GM18511 (cell line): Measurements from ENCODE around the gene PGP.

Source experiments
- ATAC-seq: cut with Tn5 transposase; IDR thresholded peaks from one replicate; pipeline ENCODE4 v1.9.1; 2021; ENCODE audit warnings: mild to moderate bottlenecking, moderate library complexity; ENCODE audit not compliant: unreplicated experiment

Gene PGP

DNA sequence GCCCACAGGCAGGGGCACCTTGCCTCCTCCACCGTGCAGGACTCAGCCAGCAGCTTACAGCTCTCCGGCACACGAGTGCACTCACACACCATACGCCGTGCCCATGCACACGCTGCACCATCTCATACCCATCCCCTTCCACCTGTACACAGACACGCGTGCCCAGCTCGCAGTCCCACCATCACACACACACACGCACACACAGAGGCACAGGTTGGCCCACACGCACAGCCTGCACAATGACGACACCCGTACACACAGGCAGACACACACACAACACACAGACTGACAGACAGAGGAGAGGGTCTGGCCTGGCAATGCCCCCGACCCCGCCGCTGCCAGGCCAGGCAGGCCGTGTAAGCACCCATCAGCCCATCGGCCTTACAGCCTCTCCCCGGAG lies 30.3 kb downstream of the PGP start:
- no peak for ATAC-seq

DNA sequence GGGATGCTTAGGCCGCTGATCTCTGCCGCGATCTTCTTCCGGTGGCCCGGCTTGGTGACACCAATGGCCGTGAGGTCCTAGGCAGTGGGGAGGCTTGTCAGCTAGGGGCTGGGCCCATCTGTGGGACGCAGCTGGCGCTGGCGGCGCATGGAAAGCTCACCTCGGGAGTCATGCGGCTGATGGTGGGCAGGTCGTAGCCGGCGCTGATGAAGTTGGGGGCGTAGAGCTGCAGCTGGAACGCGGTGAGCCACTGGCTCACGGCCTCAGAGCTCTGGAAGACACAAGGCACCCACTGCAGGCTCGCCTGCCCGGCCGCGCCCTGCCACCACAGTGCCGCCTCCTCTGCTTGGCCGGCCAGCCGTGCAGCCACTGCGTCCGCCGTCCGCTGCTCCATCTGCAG lies 31.0 kb downstream of the PGP start:
- ATAC-seq: no peak

DNA sequence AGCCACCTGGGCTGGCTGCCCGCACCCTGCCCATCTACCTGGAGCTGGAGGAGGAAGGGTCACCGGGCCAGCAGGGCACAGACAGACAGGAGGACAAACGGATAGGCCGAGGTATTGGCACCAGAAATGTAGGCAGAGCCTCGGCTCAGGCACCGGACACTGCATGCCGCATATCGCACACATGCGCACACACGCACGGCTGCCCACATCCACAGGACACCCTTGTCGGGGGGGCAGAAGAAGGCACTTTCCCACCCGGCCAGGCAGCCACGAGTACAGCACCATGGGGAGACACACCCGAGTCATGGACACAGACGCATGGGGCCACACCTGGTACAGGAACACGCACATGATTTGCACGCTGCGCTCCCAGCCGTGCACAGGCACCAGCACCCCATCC lies 32.7 kb downstream of the PGP start:
- no peak for ATAC-seq

DNA sequence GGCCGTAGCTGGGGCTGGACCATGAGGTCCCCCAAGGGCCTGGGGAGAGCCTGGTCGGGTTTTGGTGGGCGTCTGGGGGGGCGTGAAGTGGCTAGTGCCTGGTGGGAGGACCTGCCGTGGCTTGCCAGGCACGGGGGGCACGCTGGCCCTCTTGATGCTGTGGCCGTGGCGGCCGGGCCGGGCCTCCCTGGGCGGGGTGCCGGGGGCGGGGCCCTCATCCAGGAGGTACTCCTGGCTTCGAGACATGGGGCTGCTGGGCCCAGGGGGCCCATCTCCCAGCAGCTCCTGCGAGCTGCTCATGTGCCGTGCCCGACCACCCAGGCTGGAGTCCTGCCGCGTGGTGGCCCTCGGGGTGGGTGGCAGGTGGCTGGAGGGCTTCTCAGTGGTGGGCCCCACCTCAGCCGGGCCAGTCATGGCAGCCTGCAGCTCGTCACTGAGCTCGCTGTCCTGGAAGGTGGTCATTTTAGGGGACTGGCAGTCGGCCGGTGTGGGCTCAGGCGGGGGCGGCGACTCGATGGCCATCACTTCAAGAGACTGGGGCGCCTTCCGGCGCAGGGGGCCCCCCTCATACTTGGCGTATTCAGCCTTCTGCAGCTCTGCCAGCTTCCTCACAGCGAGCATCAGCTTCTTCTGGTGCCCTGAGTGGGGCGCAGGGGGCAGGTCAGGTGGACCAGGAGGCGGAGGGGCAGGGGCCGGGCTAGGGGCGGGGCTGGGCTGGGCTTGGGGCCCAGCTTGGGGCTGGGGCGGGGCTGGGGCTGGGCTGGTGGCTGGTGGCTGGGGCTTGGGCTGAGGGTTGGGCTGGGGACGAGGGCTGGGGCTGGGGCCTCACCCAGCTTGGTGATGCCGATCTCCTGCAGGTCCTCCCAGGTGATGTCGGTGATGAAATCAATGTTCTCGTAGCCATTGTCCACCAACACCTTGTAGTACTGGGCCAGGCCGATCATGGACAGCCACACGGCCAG lies 33.4 kb downstream of the PGP start:
- no peak for ATAC-seq

DNA sequence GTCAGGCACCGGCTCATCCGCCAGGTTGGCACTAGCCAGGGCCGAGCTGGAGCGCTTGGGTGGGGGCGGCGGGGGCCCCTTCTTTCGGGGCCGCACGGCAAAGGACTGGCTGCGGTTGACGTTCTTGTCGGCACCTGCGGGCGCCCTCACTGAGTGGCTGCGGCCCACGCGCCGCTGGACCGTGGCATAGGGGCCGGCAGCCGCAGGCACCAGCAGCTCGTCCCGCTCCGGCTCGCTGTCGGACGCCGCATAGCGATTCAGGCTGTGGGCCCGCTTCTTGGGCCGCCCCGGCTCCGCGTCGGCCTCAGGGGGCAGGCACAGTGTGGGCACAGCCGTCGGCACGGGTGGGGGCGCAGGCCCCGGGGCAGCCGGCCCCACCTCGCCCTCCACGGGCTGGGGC lies 34.2 kb downstream of the PGP start:
- no peak for ATAC-seq

DNA sequence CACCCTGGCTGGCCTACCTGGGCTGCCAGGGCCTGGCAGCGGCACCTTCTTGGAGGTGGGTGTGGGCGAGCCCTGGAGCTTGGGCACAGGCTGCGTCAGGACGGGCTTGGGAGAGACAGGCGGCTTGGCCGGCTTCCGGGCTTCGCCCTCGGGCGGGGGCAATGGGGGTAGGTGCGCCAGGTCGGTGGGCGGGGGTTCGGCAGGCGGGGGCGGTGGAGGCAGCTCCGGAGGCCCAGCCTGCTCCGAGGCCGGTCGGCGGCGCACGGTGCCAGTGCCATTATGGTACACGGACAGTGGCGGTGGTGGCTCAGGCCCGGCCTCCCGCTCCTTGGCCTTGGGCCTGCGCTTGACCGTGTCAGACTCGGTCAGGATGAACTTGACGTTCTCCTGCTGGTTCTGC lies 35.1 kb downstream of the PGP start:
- no peak for ATAC-seq

DNA sequence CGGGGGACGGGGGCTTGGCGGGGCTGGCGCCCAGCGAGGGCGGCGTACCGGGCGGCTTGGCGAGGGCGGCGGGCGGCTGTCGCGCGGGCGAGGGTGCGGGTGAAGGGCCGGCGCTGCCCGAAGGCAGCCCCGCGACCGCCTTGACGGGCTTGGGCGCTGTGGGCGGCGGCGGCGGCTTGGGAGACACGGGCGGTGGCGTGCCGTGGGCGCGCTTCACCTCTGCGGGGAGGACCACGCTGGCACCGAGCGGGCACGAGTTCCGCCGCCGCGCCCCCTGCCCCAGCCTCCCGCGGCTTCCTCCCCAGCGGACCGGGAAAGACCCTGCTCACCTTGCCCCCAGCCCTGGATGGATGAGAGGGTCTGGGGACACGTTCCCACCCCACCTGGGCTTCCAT lies 35.5 kb downstream of the PGP start:
- ATAC-seq: no peak

DNA sequence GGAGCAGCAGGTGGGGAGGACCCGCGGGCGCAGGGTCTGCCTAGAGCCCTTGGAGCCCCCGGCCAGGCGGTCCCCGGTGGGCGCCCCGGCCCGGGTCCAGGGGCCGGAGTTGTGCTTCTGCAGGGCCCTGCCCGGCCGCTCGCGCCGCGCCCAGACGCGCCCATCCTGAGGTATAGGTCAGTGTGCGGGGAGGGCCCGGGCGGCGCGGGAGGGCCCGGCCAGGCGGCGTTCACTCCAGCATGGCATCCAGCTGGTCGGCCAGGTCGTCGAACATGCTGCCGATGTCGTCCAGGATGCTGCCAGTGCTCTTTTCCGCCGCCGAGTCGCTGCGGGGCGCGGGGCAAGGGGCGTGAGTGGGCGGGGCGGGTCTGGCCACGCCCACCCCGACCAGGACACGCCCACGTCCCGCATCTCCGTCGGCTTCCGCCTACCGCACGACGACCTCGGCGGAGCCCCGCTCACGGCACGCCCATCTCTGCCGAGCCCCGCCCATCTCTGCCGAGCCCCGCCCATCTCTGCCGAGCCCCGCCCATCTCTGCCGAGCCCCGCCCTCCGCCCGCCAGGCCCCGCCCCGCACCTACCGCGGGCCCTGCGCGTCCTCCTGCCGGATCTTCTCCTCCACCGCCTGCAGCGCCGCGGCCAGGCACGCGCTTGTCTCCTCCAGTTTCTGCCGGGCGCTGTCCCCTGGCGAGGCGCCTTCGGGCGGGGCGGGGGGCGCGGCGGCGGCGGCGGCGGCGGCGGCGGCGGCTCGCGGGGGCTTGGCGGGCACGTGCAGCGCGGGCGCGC lies 36.1 kb downstream of the PGP start:
- ATAC-seq: no peak

DNA sequence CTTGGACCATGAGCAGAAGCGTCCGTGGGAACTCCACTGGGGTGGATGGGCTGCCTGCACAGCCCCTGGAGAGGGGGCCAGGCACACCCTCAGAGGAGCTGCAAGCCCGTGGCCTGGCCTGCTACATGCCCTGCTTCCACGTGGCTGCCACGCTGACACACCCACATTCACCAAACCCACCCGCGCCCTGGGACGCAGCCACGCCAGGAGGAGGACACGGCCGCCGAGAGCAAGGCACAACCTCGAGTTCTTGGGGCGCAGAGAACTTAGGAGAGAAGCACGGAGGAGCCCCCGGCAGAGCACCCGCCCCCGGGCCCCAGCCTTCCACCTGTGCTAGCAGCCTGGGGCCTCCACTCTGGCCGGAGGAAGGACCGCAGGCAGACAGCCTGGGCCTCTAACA lies 37.1 kb downstream of the PGP start:
- ATAC-seq: no peak

DNA sequence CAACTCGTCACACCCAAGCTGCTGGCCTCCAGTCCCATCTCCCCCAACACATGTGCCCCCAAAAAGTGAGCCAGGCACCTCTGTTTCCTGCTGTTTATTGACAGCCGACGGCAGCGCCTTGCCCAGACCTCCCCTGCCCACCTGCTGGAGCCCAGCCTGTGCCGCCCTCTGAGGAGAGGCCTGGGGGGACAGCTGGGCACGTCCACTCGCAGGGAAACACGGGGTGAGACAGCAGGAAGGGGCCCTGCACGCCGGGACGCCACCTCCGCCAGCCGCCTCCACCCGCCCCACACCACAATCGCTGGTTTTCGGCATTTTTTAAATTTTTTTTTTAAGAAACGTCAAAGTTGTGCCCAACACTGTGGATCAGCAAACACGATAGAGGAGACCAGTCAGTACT lies 37.5 kb downstream of the PGP start:
- ATAC-seq: no peak

DNA sequence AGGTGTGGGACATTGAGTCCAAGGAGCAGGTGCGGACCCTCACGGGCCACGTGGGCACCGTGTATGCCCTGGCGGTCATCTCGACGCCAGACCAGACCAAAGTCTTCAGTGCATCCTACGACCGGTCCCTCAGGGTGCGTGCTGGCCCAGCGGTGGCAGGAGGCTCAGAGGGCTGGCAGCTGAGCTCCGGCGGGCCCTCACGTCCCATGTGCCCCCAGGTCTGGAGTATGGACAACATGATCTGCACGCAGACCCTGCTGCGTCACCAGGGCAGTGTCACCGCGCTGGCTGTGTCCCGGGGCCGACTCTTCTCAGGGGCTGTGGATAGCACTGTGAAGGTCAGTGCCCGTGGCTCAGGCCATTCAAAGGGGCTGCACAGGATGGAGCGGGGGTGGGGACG lies 38.6 kb downstream of the PGP start:
- ATAC-seq: no peak

DNA sequence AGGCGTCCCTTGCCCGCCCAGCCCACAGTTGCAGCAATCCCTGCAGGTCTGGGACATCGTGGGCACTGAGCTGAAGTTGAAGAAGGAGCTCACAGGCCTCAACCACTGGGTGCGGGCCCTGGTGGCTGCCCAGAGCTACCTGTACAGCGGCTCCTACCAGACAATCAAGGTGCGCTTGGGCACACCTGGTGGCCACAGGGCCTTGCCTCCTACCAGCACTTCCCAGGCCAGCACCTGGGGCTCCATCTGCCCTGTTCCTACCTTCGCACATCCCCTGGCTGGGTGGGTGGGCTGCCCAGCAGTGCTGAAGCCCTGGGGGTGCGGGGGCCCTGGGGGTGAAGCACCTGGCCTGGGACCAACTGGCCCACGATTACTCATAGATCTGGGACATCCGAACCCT lies 39.2 kb downstream of the PGP start:
- ATAC-seq: no peak

DNA sequence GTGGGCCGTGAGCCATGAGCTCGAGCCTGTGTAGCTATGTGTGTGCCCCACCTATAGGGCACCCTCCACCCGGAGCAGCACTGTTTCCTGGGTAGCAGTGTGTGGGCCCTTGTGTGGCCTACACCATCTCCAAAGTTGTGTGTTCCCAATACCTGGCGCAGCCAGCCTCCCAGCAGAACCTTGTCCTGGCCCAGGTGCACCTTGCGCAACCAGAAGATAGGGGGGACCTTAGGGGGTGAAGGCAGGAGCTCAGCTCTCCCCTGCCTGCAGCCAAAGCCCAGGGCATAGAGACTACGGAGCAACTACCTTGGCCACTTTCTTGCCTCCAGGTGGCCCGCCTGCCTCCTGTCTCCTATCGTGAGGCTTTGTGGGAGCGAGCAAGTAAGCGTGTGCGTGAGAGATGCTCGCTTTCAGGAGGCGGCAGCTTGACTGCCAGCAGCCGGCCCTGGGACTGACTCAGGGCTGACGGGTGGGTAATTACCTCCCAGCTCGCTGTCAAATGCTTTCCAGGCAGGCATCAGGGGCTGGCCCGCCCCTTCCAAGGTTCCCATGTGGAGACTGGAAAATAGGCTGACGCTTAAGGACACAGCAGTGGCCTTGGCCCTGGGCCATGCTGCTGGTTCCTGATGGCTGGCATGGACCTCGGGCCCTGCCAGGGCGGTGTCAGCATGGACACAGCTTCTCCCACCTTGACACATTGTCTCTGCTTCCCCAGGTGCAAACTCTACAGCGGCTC lies 40.1 kb downstream of the PGP start:
- no peak for ATAC-seq

DNA sequence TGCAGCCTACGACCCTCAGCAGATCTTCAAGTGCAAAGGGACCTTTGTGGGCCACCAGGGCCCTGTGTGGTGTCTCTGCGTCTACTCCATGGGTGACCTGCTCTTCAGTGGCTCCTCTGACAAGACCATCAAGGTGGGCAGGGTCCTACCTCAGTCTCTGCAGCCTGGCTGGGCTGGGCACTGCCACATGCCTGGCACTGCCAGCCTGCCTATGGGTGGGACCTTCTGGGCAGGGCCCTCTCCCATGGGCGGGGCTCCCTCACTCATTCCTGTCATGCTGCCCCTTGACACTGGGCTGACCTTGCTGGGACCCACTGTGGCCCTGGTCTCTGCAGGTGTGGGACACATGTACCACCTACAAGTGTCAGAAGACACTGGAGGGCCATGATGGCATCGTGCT lies 40.7 kb downstream of the PGP start:
- ATAC-seq: no peak

DNA sequence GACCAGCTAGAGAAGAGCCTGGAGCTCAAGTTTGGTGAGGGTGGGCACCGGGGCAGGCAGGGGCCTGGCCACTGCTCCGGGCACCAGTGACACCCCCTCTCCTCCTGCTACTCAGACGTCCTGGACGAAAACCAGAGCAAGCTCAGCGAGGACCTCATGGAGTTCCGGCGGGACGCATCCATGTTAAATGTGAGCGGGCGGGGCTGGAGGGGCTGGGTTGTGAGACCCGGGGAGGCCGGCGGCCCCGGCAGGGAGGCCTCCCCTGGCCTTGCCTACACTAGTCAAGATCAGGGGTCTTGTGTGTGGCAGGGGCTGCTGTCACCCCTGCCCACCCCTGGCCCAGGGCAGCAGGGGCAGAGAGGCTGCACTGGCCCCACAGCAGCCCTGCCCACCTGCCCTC lies 41.3 kb downstream of the PGP start:
- ATAC-seq: no peak

DNA sequence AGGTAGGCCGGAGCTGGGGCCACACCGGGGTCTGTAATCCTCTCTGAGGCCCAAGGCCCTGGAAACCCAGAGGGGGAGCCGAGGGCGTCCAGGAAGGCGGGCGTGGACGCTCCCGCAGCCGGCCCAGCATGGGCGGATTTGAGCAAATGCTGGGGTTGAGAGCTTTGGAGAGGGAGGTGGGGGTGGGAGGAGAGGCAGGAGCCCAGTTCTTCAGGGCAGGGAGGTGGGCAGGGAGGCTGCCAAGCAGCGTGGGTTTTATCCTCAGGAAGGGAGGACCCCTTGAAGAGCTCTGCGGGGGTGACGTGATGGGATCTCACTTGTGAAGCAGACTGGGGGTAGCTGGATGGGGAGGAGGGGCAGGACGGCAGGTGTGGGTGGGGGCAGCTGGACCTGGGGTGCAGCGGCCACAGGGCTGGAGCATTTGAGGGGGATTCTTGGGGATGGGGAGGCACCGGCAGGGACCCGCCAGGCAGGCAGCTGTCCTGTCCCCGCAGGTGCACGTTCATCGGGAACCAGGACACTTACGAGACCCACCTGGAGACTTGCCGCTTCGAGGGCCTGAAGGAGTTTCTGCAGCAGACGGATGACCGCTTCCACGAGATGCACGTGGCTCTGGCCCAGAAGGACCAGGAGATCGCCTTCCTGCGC lies 41.8 kb downstream of the PGP start:
- no peak for ATAC-seq

DNA sequence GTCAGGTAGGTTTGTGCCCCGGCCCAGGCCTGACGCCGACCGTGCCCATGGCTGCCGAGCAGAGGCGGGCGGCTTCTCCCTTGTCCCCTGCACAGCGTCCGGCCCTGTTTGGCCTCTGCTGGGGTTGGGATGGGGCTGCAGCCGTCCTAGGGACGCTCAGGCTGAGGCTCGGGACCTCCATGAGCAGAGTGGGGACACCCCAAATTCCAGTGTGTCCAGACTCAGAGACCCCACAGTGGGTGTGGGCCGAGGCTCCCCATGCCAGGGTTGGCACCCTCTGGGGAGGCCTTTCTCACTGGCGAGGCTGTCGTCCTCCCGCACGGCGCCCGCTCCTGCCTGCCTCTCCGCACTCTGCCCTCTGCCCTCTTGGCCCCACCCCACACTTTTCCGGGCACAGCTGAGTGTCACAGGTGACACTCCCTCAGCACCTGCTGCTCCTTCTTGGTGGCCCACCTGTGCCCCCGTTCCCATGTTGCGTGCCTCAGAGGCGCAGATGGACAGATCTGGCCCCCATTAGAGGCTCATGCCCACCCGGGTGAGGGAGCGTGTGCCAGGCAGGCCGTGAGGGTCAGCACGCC lies 43.0 kb downstream of the PGP start:
- ATAC-seq: no peak

DNA sequence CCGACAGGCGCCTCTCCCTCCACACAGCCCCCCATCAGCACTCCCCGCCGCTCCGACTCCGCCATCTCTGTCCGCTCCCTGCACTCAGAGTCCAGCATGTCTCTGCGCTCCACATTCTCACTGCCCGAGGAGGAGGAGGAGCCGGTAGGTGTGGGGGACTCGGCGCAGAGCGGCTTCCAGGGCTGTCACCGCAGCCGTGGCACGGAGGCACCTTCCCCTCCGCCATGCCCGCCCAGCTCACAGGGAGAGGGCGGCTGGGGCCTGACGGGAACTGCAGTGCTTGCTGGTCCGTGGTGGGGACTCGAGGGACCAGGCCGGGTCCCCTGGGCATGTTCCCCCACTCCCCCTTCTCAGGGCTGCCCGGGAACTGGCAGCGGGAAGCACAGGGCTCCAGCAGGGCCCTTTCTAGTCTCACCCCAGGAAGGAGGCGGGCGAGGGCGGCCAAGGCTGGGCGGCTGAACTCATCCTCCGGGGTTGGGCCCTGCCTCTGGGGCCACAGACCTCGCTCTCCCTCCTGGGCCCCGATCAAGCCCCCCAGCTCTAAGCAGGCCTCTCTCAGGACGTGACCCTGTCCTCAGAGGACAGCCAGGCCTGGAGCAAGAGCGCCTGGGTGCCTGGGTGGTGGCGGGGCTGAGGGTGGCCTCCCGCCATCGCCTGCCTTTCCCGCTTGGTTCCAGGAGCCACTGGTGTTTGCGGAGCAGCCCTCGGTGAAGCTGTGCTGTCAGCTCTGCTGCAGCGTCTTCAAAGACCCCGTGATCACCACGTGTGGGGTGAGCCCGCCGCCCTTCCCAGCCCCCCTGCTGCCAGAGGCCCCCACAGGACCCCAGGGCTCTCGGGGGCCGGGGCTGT lies 43.8 kb downstream of the PGP start:
- no peak for ATAC-seq

DNA sequence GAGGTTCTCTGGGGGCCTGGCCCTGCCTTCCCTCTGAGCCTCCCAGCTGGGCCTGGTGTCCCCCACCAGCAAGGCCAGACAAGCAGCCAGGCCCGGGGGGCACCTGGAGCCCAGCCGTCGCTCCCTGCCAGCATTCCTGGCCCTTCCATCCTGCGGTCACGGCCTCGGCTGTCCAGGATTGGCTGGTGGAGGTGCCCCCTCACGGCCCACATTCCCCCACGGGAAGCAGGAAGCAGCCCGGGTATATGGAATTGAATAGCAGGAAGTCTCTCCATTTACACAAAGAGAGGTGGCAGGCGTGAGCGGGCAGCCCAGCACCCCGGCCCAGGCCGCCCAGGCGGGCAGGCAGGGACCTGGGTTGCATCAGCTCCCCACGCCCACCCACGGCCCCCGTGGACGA lies 44.6 kb downstream of the PGP start:
- no peak for ATAC-seq
